KG1 (cell line): ENCODE results near the gene TTC39C.
"Not testable (repeated sequence)": the region's sequence is repeated elsewhere in the genome, so short reads cannot be mapped to it uniquely, and the experiment has no call there.

Experiments used
- DNase-seq: peaks from one replicate; lab custom pipeline; 2025; lab: John Stamatoyannopoulos, UW

TTC39C gene

GRCh38 chr18:24138409-24138788 lies 123.8 kb downstream of the TTC39C start:
- DNase-seq: no peak

GRCh38 chr18:24138789-24139616 lies 124.4 kb downstream of the TTC39C start, which contains the start of gene CABYR:
CABYR (plus strand) TSS chr18:24139062; CDS start chr18:24143115, 4,053 bp downstream.
- DNase-seq: no peak

GRCh38 chr18:24140697-24141096 lies 126.1 kb downstream of the TTC39C start:
- DNase-seq: no peak

GRCh38 chr18:24142376-24142775 lies 127.8 kb downstream of the TTC39C start:
- no peak for DNase-seq

GRCh38 chr18:24149591-24149990 lies 135.0 kb downstream of the TTC39C start:
- not testable (repeated sequence) for DNase-seq

GRCh38 chr18:24153397-24153796 lies 138.8 kb downstream of the TTC39C start:
- no peak for DNase-seq

GRCh38 chr18:24157855-24158254 lies 143.3 kb downstream of the TTC39C start:
- DNase-seq: no peak

- DNase-seq: no peak
Measured at GRCh38 chr18:24160086-24160485, 145.5 kb downstream of the TTC39C start.

GRCh38 chr18:24161304-24161703 lies 146.8 kb downstream of the TTC39C start:
- no peak for DNase-seq

- no peak for DNase-seq
Measured at GRCh38 chr18:24168496-24168895, 153.9 kb downstream of the TTC39C start.

- no peak for DNase-seq
Measured at GRCh38 chr18:24170360-24170759, 155.8 kb downstream of the TTC39C start.

- no peak for DNase-seq
Measured at GRCh38 chr18:24173997-24174396, 159.4 kb downstream of the TTC39C start.

- DNase-seq: no peak
Measured at GRCh38 chr18:24176727-24177416, 162.3 kb downstream of the TTC39C start.

- no peak for DNase-seq
Measured at GRCh38 chr18:24177499-24178133, 163.1 kb downstream of the TTC39C start.

GRCh38 chr18:24180048-24180447 lies 165.5 kb downstream of the TTC39C start:
- DNase-seq: no peak

- DNase-seq: no peak
Measured at GRCh38 chr18:24181806-24182205, 167.3 kb downstream of the TTC39C start.
